Activated gamma-delta T cell (primary cell): ENCODE results near the gene VWA5B1.

Source experiments
- DNase-seq: peaks from one replicate; lab custom pipeline; 2025; lab: John Stamatoyannopoulos, UW

Gene VWA5B1

GRCh38 chr1:20386323-20387081, 95.8 kb downstream of the VWA5B1 start:
- no peak for DNase-seq

- no peak for DNase-seq
These were observed 98.9 kb downstream of the VWA5B1 start for GRCh38 chr1:20389571-20389970.

GRCh38 chr1:20390589-20391331, 100.1 kb downstream of the VWA5B1 start:
- DNase-seq, result no peak

- DNase-seq, result no peak
These were observed 104.6 kb downstream of the VWA5B1 start for GRCh38 chr1:20395255-20395654.

- no peak for DNase-seq
These were observed 108.1 kb downstream of the VWA5B1 start for GRCh38 chr1:20398744-20399143.

GRCh38 chr1:20399196-20399595, 108.5 kb downstream of the VWA5B1 start:
- no peak for DNase-seq

- no peak for DNase-seq
These were observed 109.0 kb downstream of the VWA5B1 start for GRCh38 chr1:20399606-20400180.

- no peak for DNase-seq
These were observed 109.9 kb downstream of the VWA5B1 start for GRCh38 chr1:20400341-20401177.

- no peak for DNase-seq
These were observed 110.8 kb downstream of the VWA5B1 start for GRCh38 chr1:20401405-20402010.

GRCh38 chr1:20402585-20403422, 112.1 kb downstream of the VWA5B1 start:
- no peak for DNase-seq

GRCh38 chr1:20403423-20404145, 112.9 kb downstream of the VWA5B1 start:
- DNase-seq, result no peak

GRCh38 chr1:20404466-20404865, 113.8 kb downstream of the VWA5B1 start:
- no peak for DNase-seq
